HepG2 (cell line): ENCODE measurements around the gene TAT. TPM values are rescaled to one million over a fixed set of nuclear protein-coding genes. Genes with fewer than 3 reads are reported as not detected.

Experiments
- DMTF1 ChIP-seq: sonication (generic); formaldehyde crosslinking; IDR thresholded peaks from 2 replicates; pipeline ENCODE4 v1.4.0; 2020; ENCODE audit warnings: mild to moderate bottlenecking, missing genetic modification reagents
- EHMT2 ChIP-seq: fragments of 200-600 bp; sonication (generic); IDR thresholded peaks from 2 replicates; pipeline ENCODE4 v1.7.0; 2017; ENCODE audit warnings: antibody characterized with exemption, low read depth, low read length, borderline replicate concordance
- GTF2F1 ChIP-seq: fragments of 150-350 bp; IDR thresholded peaks from 2 replicates; pipeline ENCODE4 v1.6.1; 2014; ENCODE audit warnings: low read length
- KAT7 ChIP-seq: IDR thresholded peaks from 2 replicates; pipeline ENCODE4 v1.6.1; 2018; ENCODE audit warnings: borderline replicate concordance, missing compliant biosample characterization
- KDM1A ChIP-seq: IDR thresholded peaks from 2 replicates; pipeline ENCODE4 v1.6.1; 2016; ENCODE audit warnings: missing compliant biosample characterization
- KDM5B ChIP-seq: sonication (generic); formaldehyde crosslinking; IDR thresholded peaks from 2 replicates; pipeline ENCODE4 v1.4.0; 2020; ENCODE audit warnings: missing genetic modification reagents, mild to moderate bottlenecking, borderline replicate concordance
- MATR3 ChIP-seq: sonication (generic); formaldehyde crosslinking; IDR thresholded peaks from 2 replicates; pipeline ENCODE4 v1.4.0; 2020; ENCODE audit warnings: missing genetic modification reagents
- MEIS1 ChIP-seq: sonication (generic); formaldehyde crosslinking; IDR thresholded peaks from 2 replicates; pipeline ENCODE4 v1.9.0; 2021; ENCODE audit warnings: mild to moderate bottlenecking, missing genetic modification reagents, moderate library complexity, borderline replicate concordance
- PBX3 ChIP-seq: sonication (generic); formaldehyde crosslinking; IDR thresholded peaks from 2 replicates; pipeline ENCODE4 v1.8.1; 2023; ENCODE audit warnings: missing genetic modification reagents, inconsistent platforms, borderline replicate concordance
- PCBP2 ChIP-seq: fragments of 200-400 bp; formaldehyde crosslinking; optimal IDR thresholded peaks from 2 replicates; pipeline ENCODE3; 2018; ENCODE audit warnings: low read length, low read depth; ENCODE audit not compliant: poor library complexity, severe bottlenecking
- PITX1 ChIP-seq: sonication (generic); formaldehyde crosslinking; IDR thresholded peaks from 2 replicates; pipeline ENCODE4 v1.5.1; 2020; ENCODE audit warnings: mild to moderate bottlenecking, missing genetic modification reagents
- POLR2AphosphoS5 ChIP-seq: IDR thresholded peaks from 2 replicates; pipeline ENCODE4 v1.6.1; 2012; ENCODE audit warnings: low read depth, low read length
- PRDM4 ChIP-seq: sonication (generic); formaldehyde crosslinking; IDR thresholded peaks from 2 replicates; pipeline ENCODE4 v1.9.0; 2021; ENCODE audit warnings: missing genetic modification reagents, borderline replicate concordance
- RAD21 ChIP-seq: fragments of 450-650 bp; formaldehyde crosslinking; IDR thresholded peaks from 2 replicates; pipeline ENCODE4 v1.5.0; 2020; ENCODE audit warnings: mild to moderate bottlenecking
- RNF219 ChIP-seq: sonication (generic); formaldehyde crosslinking; IDR thresholded peaks from 2 replicates; pipeline ENCODE4 v1.5.0; 2020; ENCODE audit warnings: mild to moderate bottlenecking, missing genetic modification reagents
- TCF7L2 ChIP-seq: IDR thresholded peaks from 2 replicates; pipeline ENCODE4 v1.6.1; 2011; ENCODE audit warnings: mild to moderate bottlenecking, low read depth, low read length, moderate library complexity
- TP53 ChIP-seq: sonication (generic); formaldehyde crosslinking; conservative IDR thresholded peaks from 2 replicates; pipeline ENCODE4 v1.4.0; 2020; ENCODE audit warnings: missing genetic modification reagents
- ZMAT3 ChIP-seq: sonication (generic); formaldehyde crosslinking; conservative IDR thresholded peaks from 2 replicates; pipeline ENCODE4 v1.7.0; 2021; ENCODE audit warnings: missing genetic modification reagents
- ZNF282 ChIP-seq: fragments of 450-650 bp; IDR thresholded peaks from 2 replicates; pipeline ENCODE4 v1.6.1; 2018; ENCODE audit not compliant: partially characterized antibody
- ZNF569 ChIP-seq: sonication (generic); formaldehyde crosslinking; IDR thresholded peaks from 2 replicates; pipeline ENCODE4 v1.5.0; 2020; ENCODE audit warnings: mild to moderate bottlenecking, missing genetic modification reagents, moderate library complexity, borderline replicate concordance
- polyA plus RNA-seq, 8 experiments: library from polyadenylated mRNA; depleted of rRNA in 3 of 8; stranded (reverse) in 7 of 8; unstranded in 1 of 8; fragments of >200 nt; fragmentation: Illumina TruSeq in 4 of 8; extraction: Trizol in 4 of 8; gene quantifications; 2 replicates each; pipeline versions ENCODE4 v1.2.1 to v1.2.3, GENCODE V29; 2011 to 2016; ENCODE audit warnings: low read depth in 4 of 8, missing spikeins in 1 of 8, mixed read lengths in 1 of 8; ENCODE audit not compliant: insufficient read depth in 1 of 8
- total RNA-seq, 5 experiments: library from RNA; depleted of rRNA; stranded (reverse); fragments of >200 nt; fragmentation: Illumina TruSeq; extraction: Trizol; gene quantifications; 2 replicates each; pipeline ENCODE4 v1.2.3, GENCODE V29; 2016; ENCODE audit warnings: low read depth in 1 of 5

The TAT gene
- total and polyA plus RNA-seq, 2 of the 13 experiments (the other 11 are each of a cell fraction or from before 2014, with no cell fraction given), result 1.6 to 5.8 TPM

- TF ChIP-seq PRDM4 (CRISPR knock-in tag) (no peak), DMTF1 (no peak), KDM1A (CRISPR knock-in tag) (no peak), ZNF569 (CRISPR knock-in tag) (no peak), PITX1 (CRISPR knock-in tag) (peak; percentile 86), POLR2AphosphoS5 (peak; percentile 36; the same call in 1 of the 2 replicates), EHMT2 (peak; percentile 75), ZMAT3 (CRISPR knock-in tag) (no peak), RAD21 (CRISPR knock-in tag) (no peak), KDM5B (CRISPR knock-in tag) (no peak), KAT7 (no peak), MATR3 (CRISPR knock-in tag) (no peak), MEIS1 (CRISPR knock-in tag) (no peak), PCBP2 (no peak), RNF219 (CRISPR knock-in tag) (no peak), ZNF282 (no peak), TP53 (CRISPR knock-in tag) (no peak), PBX3 (CRISPR knock-in tag) (no peak), TCF7L2 (no peak), GTF2F1 (no peak)
Observed at GRCh38 chr16:71585318-71585703, 8.4 kb upstream of the TAT start (continued).
